ENCODE data around the gene CHST8. TPM values are rescaled to one million over a fixed set of nuclear protein-coding genes. Genes with fewer than 3 reads are reported as not detected.

CHST8 gene
- total RNA-seq, 1 experiment from 2014 or later: not detected

DNA sequence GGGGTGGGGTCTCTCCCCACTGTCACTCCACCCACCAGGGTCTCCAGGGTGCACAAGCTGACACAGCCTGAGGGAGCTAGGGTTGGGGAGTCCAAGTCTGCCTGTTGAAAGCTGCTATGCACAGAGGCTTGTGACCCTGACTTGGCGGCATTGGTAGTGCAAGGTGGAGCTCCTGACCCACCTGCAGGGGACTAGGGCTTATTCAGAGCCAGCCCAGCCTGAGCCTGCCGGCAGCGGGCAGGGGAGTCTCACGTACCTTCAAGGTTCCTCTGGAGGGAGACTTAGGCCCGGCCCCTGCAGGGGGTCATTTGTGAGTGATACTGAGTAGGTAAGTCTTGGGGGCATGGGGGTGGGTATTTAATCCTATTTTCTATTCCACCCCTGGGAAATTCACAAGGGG, 179.7 kb downstream of the CHST8 start:
- H2AFZ ChIP-seq: no peak overlapping the region
- no peaks in the 10 kb centered on the region for H3K79me2 ChIP-seq (ENCODE audit: low read depth)
- H4K20me1 ChIP-seq (ENCODE audit: insufficient read depth): peaks cover 14% of the 10 kb centered on the region; the same call in 1 of the 2 replicates
- peaks cover 4% of the 10 kb centered on the region; the same call in 1 of the 2 replicates for H3F3A ChIP-seq (ENCODE audit: insufficient read depth, low read depth)
- POLR2A ChIA-PET (ENCODE audit: unreplicated experiment): no interaction called here
- intact Hi-C loops (cut with micrococcal nuclease; ENCODE audit: unreplicated experiment): no loop called here
- H3K27me3 ChIP-seq (ENCODE audit: insufficient read depth, low read depth): no peaks in the 10 kb centered on the region
- H3K4me3 ChIP-seq: no peak overlapping the region
- no peaks in the 10 kb centered on the region for H3K9me2 ChIP-seq (ENCODE audit: insufficient read depth)
- no peak for DNase-seq
- BruUV-seq (replicated peaks): no TSS peak
- no peak overlapping the region for H3K27ac ChIP-seq
- no peaks in the 10 kb centered on the region for H3K9me3 ChIP-seq (ENCODE audit: insufficient read depth, low read depth)
- H3K36me3 ChIP-seq (ENCODE audit: low read depth): peaks cover 11% of the 10 kb centered on the region; the same call in 1 of the 2 replicates
- no peak for TF ChIP-seq EZH2 (IDR thresholded peaks at IDR 0.05; ENCODE audit: low read depth)
- no peaks in the 10 kb centered on the region for H3K4me1 ChIP-seq (replicated peaks; ENCODE audit: insufficient read depth)
- no peak overlapping the region for H3K4me2 ChIP-seq
- CTCF ChIA-PET: no interaction called here

DNA sequence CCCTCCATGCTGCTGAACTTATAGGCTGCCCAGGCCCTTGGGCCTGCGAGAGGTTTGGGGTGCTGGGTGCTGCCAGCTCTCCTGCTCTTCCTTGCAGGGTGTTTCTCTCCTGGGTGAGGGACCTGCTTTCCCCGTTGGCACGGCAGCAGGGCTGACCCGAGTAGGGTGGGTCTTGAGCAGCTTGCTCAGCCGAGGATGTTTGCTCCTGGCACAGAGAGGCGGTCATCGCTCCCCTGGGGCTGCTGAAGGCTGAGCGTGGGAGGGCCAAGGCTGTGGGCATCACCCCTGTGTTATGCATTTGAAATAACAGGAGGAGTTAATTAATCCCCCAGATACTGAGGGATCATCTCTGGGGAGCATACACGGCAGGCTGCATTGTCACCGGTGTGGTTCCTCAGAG, 180.2 kb downstream of the CHST8 start:
- H3K4me2 ChIP-seq: no peak overlapping the region
- TF ChIP-seq EZH2 (IDR thresholded peaks at IDR 0.05; ENCODE audit: low read depth): no peak
- TF ChIP-seq, protein P1, sequence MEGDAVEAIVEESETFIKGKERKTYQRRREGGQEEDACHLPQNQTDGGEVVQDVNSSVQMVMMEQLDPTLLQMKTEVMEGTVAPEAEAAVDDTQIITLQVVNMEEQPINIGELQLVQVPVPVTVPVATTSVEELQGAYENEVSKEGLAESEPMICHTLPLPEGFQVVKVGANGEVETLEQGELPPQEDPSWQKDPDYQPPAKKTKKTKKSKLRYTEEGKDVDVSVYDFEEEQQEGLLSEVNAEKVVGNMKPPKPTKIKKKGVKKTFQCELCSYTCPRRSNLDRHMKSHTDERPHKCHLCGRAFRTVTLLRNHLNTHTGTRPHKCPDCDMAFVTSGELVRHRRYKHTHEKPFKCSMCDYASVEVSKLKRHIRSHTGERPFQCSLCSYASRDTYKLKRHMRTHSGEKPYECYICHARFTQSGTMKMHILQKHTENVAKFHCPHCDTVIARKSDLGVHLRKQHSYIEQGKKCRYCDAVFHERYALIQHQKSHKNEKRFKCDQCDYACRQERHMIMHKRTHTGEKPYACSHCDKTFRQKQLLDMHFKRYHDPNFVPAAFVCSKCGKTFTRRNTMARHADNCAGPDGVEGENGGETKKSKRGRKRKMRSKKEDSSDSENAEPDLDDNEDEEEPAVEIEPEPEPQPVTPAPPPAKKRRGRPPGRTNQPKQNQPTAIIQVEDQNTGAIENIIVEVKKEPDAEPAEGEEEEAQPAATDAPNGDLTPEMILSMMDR (conservative IDR thresholded peaks at IDR 0.05): no peak
- no peaks in the 10 kb centered on the region for H3K9me3 ChIP-seq (ENCODE audit: insufficient read depth, low read depth)
- BruUV-seq (replicated peaks): no TSS peak
- H3K4me1 ChIP-seq (replicated peaks; ENCODE audit: insufficient read depth): no peaks in the 10 kb centered on the region
- H3F3A ChIP-seq (ENCODE audit: insufficient read depth, low read depth): peaks cover 4% of the 10 kb centered on the region; the same call in 1 of the 2 replicates
- ChIA-PET POLR2A (ENCODE audit: unreplicated experiment) (no interaction called here), CTCF (no interaction called here)
- no peaks in the 10 kb centered on the region for H3K79me2 ChIP-seq (ENCODE audit: low read depth)
- no peaks in the 10 kb centered on the region for H3K27me3 ChIP-seq (ENCODE audit: insufficient read depth, low read depth)
- H3K36me3 ChIP-seq (ENCODE audit: low read depth): peaks cover 11% of the 10 kb centered on the region; the same call in 1 of the 2 replicates
- H2AFZ ChIP-seq: no peak overlapping the region
- H3K27ac ChIP-seq: no peak overlapping the region
- DNase-seq: no peak
- no peak overlapping the region for H3K4me3 ChIP-seq
- peaks cover 14% of the 10 kb centered on the region; the same call in 1 of the 2 replicates for H4K20me1 ChIP-seq (ENCODE audit: insufficient read depth)
- no peaks in the 10 kb centered on the region for H3K9me2 ChIP-seq (ENCODE audit: insufficient read depth)
- intact Hi-C loops (cut with micrococcal nuclease; ENCODE audit: unreplicated experiment): no loop called here

DNA sequence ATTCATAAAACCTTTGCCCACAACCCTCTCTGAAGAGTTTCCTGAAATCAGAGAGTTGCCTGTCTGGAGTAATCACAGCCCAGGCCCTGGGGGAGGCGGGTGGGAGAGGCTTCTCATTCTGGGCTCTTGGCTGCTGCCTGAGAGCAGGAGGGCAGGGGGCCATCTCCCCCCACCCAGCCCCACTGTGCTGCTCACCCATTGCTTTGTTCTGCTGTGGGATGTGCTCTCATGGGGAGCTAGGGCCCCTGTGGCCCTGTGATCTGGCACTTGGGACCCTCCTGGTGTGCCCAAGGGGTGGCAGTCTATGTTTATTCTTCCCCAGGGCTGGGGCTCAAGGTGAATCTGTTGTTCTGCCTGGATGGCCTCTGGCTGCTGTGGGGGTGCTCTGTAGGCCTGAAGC, 181.0 kb downstream of the CHST8 start:
- no peak overlapping the region for H2AFZ ChIP-seq
- H3K27me3 ChIP-seq (ENCODE audit: insufficient read depth, low read depth): no peaks in the 10 kb centered on the region
- intact Hi-C loops (cut with micrococcal nuclease; ENCODE audit: unreplicated experiment): no loop called here
- DNase-seq: no peak
- BruUV-seq (replicated peaks): no TSS peak
- H3K9me2 ChIP-seq (ENCODE audit: insufficient read depth): no peaks in the 10 kb centered on the region
- peaks cover 11% of the 10 kb centered on the region; the same call in 1 of the 2 replicates for H3K36me3 ChIP-seq (ENCODE audit: low read depth)
- no peak overlapping the region for H3K4me2 ChIP-seq
- H3K79me2 ChIP-seq (ENCODE audit: low read depth): no peaks in the 10 kb centered on the region
- H3K27ac ChIP-seq: no peak overlapping the region
- ChIA-PET POLR2A (ENCODE audit: unreplicated experiment) (no interaction called here), CTCF (no interaction called here)
- no peaks in the 10 kb centered on the region for H3K9me3 ChIP-seq (ENCODE audit: insufficient read depth, low read depth)
- H3K4me1 ChIP-seq (replicated peaks; ENCODE audit: insufficient read depth): no peaks in the 10 kb centered on the region
- H3F3A ChIP-seq (ENCODE audit: insufficient read depth, low read depth): peaks cover 4% of the 10 kb centered on the region; the same call in 1 of the 2 replicates
- TF ChIP-seq, protein P1 (conservative IDR thresholded peaks at IDR 0.05): no peak
- no peak for TF ChIP-seq EZH2 (IDR thresholded peaks at IDR 0.05; ENCODE audit: low read depth)
- peaks cover 14% of the 10 kb centered on the region; the same call in 1 of the 2 replicates for H4K20me1 ChIP-seq (ENCODE audit: insufficient read depth)
- H3K4me3 ChIP-seq: no peak overlapping the region

DNA sequence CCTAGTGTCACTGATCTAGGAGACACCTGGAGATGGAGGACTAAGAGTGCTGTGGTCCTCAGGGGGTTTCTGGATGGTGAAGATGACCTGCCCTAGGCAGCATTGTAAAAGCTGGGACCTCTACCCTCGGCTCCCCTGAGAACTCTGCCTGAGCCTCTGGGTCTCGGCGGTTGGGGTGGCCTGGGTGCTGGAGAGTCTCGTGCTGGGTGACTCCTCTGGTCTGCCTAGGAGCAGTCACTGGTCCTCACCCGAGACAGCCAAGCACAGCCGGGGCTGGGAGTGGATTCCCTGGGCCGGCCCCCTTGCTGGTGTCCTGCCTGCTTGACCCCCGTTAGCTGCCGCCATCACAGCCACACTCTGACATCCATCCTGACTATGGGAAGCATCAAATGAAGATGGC, 181.6 kb downstream of the CHST8 start:
- no peak for DNase-seq
- Histone ChIP-seq H3K27ac (no peak overlapping the region), H2AFZ (no peak overlapping the region), H3K9me3 (ENCODE audit: insufficient read depth, low read depth) (no peaks in the 10 kb centered on the region), H3K9me2 (ENCODE audit: insufficient read depth) (no peaks in the 10 kb centered on the region), H4K20me1 (ENCODE audit: insufficient read depth) (peaks cover 14% of the 10 kb centered on the region; the same call in 1 of the 2 replicates), H3K36me3 (ENCODE audit: low read depth) (peaks cover 11% of the 10 kb centered on the region; the same call in 1 of the 2 replicates), H3K79me2 (ENCODE audit: low read depth) (no peaks in the 10 kb centered on the region), H3K4me2 (no peak overlapping the region), H3F3A (ENCODE audit: insufficient read depth, low read depth) (peaks cover 4% of the 10 kb centered on the region; the same call in 1 of the 2 replicates), H3K27me3 (ENCODE audit: insufficient read depth, low read depth) (no peaks in the 10 kb centered on the region), H3K4me3 (no peak overlapping the region), H3K4me1 (replicated peaks; ENCODE audit: insufficient read depth) (no peaks in the 10 kb centered on the region)
- no TSS peak for BruUV-seq (replicated peaks)
- ChIA-PET CTCF (no interaction called here), POLR2A (ENCODE audit: unreplicated experiment) (no interaction called here)
- intact Hi-C loops (cut with micrococcal nuclease; ENCODE audit: unreplicated experiment): no loop called here
- TF ChIP-seq EZH2 (IDR thresholded peaks at IDR 0.05; ENCODE audit: low read depth): no peak
- TF ChIP-seq, protein P1 (conservative IDR thresholded peaks at IDR 0.05): no peak
